NCI-H2107 (cell line): ENCODE measurements around the gene TMEM131L.

ENCODE experiments used
- DNase-seq: peaks from one replicate; lab custom pipeline; 2025; lab: John Stamatoyannopoulos, UW

The TMEM131L gene

DNA sequence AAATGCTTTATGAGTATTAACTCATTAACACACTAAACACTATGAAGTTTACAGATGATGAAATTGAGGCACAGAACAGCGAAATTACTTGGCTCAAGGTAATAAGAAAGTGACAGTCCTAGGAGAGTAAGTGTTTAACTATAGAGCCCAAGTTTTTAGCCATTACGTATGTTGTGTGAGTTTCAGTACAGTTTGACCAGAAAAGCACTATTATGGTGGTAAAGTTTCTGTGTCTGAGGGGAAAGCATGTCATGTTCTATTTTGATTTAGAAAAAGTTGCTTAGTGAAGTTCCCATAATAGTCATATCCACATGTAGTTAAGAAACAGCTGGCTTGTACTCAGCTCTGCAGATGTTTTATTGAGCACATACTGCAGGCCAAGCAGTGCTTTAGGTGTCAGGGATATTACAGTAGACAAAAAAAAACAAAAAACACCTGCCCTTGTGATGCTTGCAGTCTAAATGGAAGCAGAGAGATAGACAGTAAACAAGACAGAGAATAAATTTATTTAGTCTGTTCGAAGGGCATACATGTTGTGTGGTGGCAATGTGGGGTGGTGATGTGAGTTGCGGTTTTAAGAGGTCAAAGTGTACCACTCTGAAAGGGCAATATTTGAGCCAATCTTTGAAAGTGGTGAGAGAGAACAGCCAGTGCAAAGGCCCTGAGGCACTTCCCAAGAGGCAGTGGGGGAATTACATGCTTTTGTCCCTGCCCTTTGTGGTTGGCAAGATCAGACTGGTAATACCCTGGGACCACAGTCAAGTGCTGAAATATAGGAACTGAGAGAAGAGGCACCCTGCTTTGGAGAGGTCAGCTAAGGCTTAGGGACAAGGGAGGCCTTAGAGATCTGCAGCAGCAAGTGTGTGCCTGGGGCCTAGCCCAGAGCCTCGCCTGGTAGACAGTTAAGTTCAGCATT, 6.2 kb downstream of the TMEM131L start:
- DNase-seq, result no peak

DNA sequence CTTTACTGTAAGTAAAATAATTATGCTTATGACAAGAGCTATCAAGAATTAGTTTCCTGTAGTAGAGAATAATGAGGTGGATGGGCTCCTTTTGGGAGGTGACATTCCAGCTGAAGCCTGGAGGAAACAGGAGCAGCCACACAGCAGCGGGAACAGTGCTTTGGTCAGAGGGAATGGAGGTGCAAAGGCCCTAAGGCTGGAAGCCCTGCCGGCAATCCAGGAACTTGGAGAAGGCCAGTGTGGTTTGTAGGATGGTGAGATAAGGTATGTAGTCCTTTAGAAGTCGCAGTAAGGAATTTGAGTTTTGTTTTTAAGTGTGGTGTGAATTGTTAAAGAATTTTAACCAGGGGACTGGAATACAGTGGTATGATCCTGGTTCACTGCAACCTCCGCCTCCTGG, 8.1 kb downstream of the TMEM131L start:
- no peak for DNase-seq

DNA sequence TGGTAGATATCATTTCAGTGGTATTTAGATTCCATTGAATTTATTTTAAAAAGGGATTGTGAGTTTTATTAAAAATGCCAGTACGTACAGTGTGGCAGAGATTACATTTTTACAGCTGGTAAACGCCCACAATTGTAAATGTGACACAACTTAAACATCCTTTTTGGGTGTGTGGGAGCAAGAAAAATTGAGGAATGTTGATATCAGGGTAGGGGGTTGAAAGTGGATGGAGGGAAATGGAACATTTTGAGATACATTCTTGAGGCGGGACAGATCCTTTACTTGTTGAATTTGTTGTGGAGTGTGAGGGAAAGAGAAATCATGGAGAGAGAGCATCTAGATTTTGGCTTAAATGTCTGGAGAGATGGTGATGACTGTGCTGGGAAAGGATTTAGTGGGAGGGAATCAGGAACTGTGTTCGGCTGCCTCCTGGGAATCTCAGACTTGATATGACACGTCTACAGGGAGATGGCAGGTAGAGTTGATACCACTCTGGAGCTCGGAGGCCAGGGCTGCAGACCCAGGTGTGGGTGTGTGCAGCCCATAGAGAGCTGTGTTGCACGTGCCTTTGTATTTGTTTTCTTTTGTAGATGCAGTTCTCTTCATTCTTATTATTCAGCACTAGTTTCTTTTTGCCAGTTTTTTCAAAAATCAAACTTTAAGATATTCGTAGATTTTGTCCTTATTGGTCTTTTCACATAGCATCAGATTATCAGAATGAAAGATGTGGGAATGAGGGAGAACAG, 10.8 kb downstream of the TMEM131L start:
- no peak for DNase-seq

DNA sequence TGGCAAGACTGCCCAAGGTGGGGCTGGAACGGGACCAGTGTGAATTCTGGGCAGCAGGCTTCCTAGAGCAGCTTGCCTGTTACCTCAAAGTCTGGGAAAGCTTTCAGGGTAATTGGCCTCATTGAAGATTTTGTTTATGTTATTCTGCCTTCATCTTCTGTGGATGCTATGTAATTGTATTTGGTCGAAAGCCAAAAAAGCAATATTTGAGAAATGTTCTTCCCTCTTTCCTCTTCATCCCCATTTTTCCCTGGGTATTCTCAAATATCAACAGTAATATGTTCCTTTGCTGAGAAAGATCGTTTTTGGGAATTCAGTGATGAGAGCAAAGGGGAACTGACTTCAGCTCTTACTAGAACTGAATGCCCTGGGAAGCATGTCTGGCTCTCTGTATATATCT, 12.9 kb downstream of the TMEM131L start:
- DNase-seq, result no peak

DNA sequence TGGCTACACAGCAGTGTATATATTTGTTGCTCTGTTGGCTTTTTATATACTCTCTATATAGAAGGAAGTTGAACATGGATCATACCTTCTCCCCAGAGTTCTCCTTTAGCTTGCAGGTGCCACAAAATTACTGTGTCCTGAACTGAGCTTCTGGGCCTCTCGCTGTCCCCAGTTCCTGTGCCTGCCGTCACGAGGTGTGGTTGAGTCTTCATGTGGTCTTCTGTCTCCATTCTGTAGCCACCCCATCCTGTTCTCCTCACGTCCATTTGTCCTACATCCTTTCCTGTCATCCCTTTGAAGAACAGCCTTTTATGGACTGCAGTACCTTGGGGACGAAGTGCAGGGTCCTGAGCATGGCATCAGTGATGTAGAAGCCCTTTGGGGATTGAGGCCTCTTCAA, 14.5 kb downstream of the TMEM131L start:
- DNase-seq, result no peak

DNA sequence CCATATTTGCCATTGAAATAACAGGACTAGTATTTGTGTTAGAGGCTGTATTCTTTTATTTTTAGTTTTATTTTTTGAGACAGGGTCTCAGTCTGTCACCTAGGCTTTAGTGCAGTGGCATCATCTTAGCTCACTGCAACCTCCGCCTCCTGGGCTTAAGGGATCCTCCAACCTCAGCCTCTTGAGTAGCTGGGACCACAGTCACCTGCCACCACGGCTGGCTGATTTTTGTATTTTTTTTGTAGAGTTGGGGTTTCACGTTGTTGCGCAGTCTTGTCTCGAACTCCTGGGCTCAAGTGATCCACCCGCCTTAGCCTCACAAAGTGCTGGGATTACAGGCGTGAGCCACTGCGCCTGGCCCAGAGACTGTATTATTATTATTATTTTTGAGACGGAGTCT, 15.3 kb downstream of the TMEM131L start:
- no peak for DNase-seq

DNA sequence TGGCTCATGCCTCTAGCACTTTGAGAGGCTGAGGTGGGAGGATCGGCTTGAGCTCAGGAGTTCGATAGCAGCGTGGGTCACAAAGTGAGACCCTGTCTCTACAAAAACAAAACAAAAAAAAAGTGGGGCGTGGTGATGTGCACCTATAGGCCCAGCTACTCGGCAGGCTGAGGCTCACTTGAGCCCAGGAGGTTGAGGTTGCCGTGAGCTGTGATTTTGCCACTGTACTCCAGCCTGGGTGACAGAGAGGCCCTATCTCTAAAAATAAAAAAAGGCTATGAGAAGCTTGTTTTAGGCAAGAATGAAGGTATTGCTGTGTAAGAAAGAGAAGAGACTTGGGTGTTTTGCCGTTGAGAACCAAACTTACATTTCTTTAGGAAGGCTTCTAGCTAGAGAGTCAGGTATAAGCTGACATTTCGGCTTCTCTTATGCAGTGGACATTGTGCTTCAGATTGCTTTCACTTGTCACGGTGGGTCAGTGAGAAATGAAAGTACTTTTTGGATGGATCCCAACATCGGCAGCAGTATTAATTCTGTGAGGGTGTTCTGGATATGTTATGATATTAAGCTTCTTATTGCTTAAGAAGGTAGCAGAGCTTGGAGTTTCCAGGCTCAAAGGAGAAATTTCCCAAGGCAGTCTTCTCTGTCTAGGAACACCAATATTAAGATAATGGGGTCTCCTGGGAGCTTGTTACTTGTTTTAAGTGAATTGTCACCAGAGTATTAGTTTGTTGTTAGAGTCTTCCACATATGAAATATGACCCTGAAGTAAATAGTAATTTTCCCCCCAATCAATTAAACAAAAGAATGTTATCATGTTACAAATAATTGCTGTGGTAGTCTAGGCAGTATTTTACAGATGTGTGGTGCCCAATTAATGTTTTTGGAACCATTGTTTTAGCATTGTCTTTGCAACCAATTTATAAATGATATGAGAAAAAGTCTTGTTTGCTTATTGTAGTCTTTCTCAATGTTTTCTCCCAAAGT, 17.6 kb downstream of the TMEM131L start:
- no peak for DNase-seq

DNA sequence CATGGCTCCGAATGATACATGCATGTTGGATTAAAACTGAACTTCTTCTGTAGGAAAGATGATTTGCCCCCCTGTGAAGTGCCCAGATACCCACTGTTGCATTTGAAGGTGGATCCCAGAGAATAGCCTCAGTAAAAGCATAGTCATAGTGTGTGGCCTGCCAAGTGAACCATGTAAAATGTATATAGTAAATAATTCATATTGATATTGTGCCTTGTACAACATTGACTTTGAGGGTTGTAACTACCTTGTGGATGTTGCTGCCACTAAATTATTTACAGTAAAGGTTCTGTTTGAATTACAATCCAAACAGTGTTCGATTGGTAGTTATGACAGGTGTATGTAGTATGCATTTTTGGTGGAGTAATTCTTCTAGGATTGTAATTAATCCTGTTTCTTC, 19.2 kb downstream of the TMEM131L start:
- no peak for DNase-seq

DNA sequence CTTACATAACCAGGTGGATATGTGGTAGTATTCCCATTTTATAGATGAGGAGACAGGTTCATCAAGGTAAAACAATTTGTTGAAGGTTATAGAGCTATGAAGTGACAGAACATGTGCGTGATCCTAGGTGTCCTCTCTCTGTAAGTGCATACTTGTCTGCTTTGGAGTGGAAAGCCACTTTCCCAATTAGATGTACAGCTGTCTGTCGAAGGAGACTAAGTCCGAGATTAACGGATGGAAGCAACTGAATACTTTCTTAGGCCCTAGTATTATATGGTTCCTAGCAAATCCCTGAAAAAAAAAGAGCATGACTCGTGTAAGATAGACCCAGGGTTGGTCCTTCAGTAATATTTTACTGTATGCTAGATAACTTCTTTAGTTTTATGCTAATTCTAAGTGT, 19.7 kb downstream of the TMEM131L start:
- no peak for DNase-seq

DNA sequence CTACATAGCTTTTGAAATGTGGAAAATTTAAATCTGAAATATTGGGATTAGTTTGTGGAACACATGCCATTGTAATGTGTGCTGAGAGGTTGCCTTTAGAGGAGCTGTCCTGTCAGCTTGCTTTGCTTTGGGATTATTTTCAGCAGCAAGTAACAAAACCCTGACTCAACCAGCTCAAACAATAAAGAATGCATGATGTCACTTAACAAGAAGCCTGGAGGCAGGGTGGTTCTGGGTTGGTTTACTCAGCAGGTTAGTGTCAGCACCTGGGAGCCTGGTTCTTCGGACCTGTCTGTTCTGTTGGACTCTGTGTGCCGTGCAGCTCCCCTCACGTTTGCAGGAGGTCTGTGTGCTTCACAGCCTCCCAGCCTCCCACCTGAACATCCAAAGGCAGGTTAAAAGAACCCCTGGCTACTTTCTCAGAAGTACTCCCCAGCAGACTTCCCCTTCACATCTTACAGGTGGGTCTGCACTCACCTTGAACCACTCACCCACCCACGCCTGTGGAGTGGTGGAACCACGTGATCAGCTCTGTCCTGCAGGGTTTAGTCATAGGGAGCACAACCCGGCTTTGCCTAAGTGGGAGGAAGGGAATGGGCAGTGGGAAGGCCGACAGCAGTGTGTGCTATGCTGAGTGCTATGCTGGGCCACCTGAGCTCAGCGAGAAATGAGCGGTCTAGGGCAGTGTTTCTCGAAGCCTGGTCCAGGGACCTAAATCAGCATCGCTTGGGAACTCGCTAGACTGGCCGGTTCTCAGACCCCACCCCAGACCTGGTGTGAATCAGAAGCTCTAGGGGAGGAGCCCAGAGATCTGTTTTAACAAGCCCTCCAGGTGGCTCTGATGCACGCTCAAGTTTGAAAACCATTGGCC, 20.4 kb downstream of the TMEM131L start:
- peak; percentile 2 for DNase-seq

DNA sequence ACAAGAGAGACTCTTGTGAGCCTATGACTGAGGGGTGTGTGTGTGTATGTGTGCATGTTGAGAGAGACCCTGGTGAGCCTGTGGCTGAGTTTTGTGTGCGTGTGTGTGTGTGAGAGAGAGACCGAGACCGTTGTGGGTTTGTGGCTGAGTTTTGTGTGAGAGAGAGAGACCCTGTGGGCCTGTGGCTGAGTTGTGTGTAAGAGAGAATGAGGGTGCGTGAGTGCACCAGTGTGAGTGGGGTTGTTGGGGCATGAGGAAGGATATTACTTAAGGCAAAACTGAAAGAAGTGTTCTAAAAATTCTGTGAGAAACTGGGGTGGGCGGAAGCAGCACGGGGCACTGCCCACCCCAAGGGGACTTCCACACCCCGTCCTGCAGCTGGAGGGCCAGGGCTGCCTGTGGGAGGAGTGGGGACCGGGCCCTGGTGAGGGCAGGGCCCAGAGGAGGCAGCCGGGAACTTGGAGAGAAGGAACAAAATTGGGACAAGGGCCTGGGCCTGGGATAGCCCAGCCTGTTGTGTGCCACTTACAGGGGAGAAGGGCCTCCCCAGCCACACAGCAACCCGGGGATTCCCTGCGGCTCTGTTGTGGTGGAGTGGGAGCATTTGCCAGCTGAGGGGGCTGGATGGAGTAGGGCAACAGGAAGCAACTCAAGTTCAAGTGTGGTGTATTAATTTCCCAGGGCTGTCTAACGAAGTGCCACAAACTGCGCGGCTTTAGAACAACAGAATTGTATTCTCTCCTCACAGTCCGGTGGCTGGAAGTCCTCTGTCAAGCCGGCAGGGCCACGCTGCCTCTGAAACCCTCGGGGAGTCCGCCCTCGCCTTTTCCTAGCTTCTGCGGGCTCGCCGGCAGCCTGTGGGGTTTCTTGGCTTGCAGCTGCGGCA, 22.1 kb downstream of the TMEM131L start:
- peak; percentile 7 for DNase-seq

DNA sequence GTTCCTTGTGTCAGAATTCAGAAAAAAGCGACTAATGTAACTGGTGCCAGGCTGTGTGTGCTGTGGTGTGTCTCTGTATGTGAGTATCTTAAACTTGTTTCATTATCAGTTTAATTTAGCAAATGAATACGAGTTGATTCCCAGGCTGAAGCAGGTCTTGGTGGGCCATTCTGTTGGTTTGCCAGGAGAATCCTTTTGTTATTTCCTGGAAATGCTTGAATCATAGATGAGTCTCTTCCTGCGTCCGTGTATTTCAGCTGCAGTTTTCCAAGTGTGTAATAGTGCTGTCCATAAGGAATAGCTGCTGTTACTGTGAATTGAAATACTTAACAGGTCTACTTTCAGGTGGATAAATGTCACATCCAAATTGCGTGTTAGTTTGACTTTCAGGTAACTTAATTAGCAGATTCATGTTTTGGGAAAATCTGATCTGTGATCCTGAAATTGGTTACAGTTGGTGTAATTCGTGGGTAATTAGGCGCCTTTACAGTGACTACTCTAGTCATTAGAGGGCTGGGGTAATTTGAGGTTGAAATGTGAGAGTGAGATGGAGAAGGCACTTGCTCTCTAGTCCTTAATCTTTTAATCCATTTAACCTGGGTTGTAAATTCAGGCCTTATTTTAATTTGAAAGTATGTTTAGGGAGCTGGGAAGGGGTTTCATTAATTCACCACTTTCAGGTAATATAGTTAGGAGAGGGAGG, 23.8 kb downstream of the TMEM131L start:
- DNase-seq, result no peak

DNA sequence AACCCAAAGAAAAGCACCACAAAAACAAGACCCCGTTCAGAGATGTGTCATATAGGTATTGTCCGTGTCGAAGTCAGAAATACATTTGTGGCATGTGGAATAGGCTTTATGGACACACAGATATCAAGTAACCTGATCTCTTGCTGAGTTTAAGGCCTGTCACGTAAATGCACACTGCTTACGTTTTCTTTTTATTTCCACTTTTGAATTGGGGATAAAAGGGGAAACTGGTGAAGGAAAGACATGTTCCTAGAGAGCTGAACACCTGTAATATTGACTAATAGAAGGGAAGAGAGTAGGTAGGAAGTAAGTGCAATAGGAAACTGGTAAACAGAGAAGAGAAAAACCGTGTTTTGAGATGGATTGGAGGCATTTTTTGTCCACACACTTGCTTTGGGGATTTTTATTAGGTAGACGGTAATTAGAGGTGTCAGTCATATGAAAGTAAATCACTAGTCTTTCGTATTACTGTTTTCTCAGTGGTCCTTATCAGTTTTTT, 24.9 kb downstream of the TMEM131L start:
- no peak for DNase-seq

DNA sequence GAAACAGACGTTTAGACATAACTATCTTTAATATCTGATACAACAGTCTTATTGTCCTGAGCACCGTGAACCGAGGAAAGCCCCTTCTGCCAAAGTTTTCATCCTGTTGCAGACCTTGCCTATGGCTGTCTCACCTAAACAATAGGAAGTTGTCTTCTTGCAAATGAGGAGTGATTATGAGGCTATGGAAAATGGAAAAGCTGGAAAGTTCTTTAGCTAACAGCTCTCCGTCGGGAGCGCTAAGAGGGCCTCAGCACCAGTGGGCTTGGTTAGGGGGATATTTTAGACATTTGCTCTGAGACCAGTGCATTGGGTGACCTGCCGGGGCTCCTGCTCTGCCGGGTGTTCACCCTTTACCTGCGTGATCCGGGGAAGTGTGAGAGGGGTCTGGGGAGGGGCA, 28.4 kb downstream of the TMEM131L start:
- DNase-seq, result no peak

DNA sequence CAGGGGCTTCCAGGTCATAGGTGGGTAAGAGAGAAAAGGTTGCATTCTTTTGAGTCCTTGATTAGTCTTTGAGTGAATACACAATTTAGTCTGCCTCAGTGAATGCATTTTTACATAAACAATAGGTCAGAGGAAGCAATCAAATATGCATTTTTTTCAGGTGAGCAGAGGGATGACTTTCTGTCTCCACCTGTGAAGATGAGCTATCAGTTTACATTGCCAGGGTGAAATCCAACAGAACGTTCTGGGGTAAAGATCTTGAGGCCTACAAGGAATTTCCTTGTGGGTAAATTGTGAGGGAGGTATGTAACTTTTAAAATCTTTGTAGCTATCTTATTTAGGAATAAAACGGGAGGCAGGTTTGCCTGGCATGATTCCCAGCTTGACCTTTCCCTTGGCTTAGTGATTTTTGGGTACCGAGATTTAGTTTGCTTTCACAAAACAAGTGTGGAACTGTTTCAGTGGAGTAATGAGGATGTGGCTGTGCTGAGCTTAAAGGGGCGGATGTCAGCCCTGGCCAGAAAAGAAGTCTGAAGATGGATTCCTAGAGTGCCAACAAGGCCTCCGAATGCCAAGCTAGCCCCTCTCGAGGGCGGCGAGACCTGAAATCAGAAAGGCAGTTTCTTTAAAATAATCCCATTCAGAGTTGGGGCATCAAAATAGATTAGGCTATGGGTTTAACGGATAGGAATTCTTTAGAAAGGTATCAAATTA, 29.5 kb downstream of the TMEM131L start:
- no peak for DNase-seq

DNA sequence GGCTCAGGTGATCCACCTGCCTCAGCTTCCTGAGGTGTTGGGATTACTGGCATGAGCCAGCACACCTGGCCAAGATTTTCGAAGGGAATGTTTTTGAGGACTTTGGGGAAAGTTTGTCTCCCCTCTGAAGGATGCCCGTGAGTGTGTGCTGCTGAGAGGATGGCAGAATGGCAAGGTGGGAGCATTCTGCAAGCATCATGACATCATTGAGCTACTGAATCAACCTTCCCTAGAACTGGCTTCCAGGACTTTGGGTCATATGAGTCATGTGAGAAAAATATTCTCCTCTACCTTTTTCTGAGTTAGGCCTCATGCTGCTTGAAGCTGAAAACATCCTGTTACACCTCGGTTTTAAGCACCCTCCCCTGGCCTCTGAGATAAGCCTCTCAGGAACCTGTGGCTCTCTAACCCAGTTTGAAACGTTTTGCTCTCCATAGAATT, 31.0 kb downstream of the TMEM131L start:
- no peak for DNase-seq

DNA sequence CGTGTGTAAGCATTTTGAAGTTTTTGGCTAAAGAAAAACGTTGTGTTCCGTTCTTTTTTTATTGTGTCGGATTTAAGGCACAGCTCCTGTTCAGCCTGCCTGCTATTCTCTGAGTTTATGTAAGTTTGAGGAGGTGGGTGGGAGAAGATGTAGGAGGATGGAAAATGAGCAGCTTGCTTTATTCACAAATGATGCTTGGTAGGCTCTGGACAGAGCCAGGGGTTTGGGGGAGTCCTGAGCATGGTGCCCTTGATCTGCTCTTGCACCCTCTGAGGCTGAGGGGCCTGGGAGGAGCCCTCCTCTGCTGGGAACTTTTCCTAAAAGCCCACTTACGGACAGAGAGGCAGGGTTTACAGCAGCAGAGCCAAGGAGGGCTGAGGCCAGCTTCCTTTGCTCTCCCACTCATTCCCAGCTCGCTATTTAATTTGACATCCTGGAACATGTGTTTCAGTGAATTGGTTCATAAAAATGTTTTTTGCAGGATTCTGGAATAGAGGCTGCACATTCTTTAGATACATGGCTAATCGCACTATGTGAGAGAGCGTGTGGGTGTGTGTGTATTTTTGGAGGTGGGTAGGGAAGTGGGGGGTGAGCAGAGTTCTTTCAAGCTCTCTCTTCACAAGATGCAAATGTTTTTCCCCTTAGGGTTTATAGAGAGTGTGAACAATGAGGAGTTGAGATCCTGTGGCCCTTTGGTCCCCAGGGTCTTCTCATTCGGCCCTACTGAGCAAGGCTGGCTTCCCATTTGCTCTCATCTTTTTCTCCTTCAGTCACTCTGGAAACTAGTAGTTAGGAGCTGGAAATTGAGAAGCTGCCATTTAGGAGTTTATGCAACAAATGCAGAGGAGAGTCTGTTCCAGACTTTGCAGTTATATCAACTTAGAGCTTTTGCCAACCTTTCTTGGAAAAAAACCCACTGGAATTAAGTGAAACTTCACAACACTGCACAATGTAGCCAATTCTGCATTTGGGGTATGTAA, 32.1 kb downstream of the TMEM131L start:
- no peak for DNase-seq
